Cerebellar cortex (tissue), 1 donor: ENCODE results near the gene KLHDC8A.

Experiments
- DNase-seq: peaks from one replicate; pipeline ENCODE4 v3.0.0-alpha.2; 2015; ENCODE audit warnings: low spot score

The KLHDC8A gene

DNA sequence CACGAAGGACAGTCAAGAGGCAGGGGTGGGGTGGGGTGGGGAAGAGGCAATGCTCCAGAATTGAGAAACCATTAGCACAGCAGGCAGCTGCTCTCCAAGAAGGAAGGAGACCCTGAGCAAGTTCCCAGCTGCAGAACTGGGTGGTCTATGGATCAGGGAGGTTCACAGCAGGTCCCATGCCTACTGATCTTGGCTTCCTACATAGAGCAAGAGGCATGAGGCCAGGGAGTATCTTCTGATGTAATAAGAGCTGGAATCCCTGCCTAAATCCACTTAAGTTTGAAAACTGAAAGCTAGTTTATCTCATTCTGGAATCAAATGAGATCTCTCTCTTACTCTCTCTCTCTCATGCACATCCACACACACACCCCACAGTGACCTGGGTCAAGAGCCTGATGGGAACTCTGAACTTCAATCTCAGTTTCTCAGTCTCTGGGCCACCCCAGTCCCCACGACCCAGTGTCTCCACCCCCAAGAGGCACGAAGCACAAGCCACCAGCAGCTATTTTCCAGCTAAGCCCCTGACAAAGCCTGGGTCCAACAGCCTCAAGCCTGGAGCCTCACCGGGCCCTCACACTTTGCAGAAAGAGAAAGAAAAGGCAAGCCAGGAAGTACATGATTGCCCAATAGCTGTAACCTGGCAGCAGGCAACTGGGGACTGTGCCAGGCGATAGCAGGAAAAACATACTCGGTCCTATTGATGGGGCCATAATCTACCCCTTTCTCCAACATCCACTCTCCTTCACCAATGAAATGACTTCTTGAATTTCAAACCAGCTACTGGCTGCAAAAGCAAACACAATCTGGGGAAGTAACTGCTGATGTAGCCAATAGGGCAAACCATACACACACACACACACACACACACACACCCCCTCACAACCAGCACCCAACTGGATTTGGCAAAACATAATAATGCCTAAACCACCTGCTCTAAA lies 37.4 kb downstream of the KLHDC8A start:
- peak; percentile 64 for DNase-seq

DNA sequence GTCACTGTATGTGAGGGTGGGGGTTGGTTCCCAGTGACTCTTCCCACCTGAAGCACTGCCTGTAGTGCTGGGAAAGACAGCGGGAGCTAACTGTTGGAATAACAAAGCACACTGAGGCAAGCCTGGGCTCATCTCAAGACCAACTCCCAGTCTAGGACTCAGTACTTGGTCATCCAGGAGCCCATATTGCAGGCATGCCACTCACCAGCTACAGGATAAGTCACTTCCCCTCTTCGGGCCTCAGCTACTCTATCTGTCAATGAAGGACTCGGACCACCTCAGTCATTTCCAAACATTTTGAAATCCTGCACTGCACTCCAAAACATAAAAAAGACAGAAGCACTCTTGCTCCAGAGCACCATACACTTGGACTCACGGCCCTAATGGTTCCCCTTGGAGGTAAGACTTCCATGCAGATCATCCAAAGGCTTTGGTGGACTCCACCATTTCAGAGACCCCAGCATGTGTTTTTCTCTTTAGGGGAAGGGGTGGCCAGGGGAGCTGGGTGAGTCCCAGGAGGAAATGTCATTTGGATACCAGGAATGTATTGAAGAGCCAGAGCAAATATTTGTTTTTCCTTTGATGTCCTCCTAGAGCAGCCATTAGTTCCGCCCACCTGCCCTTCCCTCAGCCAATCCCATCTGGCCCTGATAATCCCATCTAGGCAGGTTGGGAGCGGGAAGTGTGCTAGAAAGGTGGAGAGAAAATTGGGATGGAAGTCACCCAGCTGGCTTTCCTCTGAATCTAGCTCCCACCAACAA lies 38.3 kb downstream of the KLHDC8A start:
- DNase-seq: peak; percentile 52

DNA sequence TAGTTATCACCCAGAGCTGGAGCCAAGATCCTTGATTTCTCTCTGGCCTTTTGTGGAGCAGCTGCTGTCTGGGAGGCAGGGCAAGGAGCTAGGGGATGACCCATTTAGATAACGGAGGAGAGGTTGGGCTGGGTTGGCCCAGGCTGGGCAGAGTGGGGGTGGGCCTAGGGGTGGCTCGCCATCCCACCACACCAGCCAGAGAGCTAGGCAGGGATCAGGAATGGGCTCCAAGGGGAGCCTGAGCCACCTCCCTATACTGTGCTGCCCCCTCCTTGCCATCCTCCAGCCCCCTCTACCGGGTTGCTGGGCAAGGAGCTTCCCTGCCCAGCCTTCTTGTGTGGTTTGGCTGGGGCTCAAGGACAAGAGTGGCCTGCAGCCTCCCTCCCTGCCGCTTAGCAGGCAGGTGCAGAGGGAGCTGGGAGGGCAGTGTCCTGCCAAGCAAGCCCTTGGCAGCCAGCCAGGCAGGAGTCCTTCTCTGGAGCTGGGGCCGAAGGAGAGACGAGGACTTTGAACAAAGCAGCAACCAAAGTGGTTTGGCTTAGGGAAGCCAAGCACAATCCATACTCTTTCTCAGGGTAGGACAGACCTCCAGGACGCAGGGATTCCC lies 39.3 kb downstream of the KLHDC8A start:
- peak; percentile 94 for DNase-seq

DNA sequence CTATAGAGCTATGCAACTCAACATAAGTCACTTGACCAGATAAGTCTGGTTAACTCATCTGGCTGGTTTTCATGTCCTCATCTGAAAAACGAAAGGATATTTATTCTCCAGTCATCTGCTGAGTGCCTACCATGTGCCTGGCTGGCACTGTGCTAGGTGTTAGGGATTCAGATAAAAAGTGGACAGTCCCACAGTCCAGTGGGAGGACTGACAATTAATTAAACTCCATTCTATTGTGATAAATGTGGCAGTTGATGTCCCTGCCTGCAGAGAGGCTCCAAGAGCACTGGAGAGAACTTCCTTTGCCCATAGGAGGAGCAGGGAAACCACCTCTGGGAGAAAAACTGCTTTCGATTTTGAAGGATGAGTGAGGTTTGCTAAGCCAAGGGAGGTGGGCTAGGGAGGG lies 40.6 kb downstream of the KLHDC8A start:
- peak; percentile 42 for DNase-seq

DNA sequence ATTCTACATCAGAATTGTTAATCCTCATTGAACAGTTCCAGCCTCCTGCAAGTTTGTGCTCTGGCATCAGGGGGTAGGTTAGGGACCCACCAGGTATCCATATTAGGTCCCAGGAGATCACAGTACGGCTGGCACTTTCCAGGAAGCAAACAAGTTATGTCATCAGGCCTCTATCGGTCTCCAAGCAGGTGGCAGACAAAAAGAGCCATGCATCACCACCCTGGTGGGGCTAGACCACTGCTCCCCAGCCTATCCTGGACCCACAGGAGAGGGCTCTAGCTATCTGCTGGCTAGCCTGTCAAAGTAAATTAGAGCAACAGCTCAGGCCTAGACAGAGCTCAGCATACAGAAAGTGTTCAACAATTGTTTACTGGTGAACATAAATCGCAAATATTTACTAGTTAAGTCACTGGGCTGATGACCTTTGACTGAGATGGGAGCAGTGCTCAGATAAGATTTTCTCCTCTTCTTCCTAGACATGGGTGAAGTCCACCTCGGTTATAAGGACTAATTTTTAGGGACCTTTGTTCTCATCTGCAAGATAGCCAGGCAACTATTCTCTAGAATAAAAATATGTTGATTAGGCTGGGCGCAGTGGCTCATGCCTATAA lies 41.6 kb downstream of the KLHDC8A start:
- DNase-seq: no peak

DNA sequence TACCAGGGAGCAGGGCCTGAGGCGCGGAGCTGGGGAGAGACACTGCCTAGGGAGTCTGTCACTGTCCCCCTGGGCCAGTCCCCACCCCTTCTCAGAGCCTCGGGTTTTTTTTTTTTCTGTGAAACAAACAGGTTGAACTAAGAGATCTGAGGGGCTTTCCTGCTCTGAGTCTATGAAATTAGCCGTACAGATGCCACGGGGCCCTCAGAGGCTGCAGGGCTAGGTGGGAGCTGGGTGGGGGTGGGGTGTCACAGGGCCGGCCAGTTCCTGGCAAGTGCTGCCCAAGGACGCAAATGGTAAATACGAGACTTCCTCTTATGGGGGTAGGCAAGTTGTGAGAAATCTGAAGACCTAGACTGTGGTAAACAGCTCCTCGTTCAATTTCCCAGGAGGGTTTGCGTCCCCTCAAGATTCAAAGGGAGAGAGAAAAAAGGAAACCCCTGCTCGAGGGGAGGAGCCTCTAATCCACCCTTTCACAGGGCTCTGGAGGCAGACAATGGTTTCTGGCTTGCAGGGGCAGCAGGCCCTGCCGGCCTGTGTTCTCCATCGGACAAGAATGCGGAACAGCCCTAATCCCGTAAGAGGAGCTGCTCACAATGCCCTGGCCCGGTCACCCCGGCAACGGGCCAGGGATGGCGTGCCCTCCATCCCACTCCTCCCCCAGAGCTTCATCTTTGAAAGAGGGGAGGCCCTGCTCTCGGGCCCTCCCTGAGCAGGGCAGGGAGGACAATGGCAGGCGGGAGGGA lies 43.0 kb downstream of the KLHDC8A start:
- DNase-seq: peak; percentile 43

DNA sequence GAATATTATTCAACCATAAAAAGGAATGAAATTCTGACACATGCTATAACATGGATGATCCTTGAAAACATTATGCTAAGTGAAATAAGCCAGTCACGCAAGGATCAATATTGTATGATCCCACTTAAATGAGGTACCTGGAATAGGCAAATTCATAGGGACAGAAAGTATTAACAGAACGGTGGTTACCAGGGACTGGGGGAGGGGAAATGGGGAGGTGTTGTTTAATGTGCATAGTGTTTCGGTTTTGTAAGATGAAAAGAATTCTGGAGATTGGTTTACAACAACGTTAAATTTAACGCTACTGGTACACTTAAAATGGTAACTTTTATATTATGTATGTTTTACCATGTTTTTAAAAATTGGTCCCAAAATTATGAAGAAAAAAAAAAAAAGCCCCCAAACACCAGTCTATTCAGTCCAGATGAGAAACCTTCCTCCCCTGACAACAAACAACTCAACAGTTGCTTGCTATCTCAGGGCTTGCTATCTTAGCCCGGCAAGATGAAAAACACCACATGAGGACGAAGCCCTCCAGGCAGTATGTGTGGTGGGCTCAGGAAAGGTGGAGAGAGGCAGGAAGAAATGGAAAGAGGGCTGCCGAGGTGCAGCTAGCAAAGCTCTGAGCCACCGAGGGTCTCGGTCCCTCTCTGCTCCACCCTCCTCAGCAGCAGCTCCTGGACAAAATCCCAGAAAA lies 43.7 kb downstream of the KLHDC8A start:
- DNase-seq: no peak

DNA sequence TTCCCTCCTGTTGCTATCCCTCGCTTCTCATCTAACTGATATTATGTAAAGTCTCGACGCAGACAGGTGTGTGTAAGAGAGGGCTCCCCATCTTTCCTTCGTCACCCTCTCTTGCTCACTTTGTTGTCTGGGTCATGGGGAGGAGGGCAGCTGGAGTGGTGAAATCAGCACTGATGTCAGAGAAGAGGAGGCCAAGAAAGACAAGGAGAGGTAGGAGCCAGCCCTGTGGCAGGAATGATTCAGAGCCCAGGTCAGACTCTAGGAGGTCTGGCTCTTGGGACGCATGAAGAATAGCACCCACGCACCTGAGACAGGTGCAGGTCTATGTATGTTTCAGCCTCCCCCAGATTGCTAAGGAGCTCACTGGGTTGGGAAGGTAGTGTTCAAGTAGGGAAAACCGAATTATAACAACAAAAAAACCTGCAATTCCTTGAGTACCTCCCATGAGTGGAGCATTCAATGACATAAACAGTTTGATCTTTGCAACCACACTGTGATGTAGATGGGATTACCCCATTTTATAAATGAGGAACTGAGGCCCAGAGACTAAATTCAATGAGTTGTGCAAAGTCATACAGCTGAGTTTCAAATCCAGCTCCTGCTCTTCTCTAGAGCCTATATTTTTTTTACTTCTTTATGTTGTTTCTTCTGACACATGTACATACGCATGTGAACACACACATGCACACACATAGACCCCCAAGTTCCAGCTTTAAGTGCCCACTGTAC lies 45.6 kb downstream of the KLHDC8A start:
- no peak for DNase-seq

DNA sequence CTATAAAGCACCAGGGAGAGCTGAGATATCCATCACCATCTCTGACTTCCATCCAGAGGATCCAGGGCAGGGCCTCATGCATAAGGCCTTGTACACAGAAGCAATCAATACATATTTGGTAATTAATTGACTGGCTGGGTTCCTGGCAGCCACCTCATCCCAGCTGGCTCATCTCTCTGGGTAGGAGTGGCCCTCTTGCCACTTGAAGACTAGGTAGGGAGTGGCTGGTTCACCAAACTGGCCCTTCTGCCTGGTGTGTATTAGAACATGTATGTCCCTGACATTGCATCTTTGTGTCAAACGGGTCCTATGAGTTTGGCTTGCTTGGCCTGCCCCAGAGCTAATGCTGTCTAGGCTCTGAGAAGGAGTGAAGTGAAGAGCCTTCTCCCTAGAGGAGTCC lies 47.0 kb downstream of the KLHDC8A start:
- no peak for DNase-seq

DNA sequence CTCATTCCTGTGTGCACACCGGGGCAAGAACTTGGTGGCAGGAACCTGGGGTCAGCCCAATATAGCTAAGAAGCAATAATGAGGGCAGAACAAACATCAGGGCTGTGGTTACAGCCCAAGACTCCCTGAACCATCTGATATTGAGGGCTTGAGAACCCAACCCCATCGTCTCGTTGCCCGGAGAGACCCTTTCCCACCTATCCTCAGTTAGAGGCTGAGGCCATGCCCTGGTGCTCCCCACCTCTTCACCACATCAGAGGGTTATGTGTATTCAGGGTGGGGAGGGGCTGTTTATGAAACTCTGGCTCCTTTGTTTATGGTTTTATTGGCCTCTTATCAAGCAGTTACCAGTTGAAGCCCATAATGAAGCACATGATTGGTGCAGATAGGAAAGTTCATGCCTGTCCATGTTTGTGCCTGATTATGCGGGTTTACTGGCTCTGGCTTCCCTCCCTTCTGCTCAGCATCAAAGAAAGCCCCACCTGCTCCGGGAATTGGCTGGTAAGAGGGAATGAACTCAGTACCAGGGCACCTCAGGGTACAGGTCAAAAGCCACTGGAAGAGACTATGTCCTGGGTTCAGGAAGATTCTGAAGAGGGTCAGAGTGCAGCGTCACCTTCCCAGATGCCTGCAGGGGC lies 49.7 kb downstream of the KLHDC8A start:
- no peak for DNase-seq

DNA sequence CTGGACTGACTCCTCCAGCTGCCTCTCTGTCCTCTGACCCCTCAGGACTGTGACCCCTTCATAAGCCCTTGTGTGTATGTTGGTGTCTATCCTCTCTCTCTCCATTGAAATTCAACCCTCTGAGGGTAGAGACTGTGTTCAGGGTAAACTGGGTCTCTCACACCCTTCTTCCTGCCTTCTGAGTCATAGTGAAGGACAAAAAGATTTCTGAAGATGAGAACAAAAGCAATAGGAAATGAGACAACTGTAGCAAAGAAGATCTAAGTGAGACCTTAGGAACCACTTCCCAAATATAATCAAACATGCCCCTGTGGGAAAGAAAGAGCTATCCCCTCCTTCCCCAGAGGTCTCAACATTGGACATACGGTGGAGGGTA lies 52.0 kb downstream of the KLHDC8A start:
- no peak for DNase-seq

DNA sequence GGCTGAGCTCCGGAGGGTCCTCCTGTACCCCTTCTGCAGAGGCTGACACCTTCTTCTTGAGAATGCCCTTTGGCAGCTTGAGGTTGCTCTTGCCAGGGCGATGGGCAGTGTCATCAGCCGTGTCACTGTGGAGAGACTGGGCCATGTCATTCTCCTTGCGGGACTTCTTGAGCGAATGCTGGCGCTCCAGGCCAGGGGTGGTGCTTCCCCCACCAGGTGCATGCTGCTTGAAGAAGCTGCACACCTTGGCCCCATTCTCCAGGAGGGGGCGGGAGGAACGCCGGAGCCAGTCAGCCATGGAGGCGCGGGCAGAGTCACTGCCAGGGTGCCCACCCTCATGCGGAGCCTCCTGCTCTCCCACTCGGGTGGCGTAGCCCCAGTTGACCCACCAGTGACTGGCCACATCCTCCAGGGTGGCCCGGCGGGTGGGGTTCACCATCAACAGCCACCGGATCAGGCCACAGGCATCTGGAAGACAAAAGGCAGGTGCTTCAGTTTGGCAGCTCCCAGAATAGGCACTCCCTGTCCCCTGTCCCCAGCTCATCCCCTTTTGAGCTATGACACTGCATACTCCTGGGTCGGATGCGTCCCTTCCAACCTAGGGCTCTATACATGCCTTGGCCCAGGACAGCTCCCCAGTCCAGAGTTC lies 52.6 kb downstream of the KLHDC8A start:
- DNase-seq: no peak

DNA sequence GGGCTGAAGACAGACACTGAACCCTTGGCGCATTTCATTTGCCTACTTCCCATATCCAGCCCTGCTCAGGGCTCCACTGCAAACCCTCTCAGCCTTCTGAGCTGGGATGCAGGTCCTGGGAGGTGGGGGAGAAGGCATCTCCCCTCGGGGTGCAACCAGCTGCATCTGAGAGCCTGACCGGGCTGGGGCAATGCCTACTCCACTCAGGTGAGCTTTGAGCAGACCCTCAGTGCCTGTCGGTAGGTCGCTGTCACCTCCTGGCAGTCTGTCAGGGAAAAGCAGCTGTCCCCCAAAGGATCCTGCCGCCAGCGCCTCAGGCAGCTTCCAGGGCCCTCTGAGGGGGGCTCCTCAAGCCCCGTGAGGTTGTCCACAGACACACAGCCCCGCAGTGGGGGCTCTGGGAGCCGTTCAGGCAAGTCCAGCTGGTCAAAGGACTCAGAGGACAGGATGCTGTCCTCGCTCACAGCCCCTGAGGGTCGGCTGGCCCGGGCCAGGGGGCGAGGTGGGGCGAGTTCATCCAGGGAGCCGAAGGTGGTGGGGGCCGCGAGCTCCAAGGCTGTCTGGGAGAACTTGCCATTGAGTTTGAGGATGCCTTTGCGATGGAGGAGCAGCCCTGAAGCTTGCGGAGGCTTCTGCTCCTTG lies 53.4 kb downstream of the KLHDC8A start:
- no peak for DNase-seq

DNA sequence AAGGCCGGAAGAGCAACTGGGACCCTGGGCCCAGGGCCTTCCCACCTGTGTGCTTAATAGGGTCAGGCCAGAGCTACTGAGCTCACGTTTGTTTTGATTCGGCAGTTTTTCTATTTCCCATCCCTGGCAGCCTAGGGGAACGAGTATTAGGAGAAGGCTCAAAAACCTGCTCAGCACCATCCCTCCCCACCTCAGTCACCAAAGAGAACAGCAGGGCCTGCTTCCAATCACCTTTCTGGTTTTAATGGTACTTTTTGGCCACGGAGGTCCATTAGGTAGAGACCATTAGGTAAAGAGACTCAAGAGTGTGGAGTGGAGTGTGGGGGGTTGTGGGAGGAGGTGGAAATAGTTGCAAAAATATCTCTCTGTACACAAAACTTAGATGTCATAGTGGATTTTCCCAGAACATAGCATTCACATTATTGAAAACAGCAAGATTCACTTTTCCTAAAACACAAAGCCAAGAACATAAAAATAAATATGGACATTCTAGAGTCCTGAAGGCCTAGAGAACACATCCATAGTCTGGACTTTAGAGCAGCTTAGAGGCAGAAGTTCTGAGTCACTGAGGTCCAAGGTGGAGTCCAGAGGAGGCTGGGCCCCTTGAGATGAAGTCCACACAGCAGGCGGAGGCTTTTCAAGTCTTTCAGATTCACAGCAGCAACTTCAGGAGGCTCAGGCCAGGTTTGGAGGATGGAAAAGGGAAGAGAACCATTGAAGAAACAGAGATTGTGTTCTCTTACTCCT lies 54.7 kb downstream of the KLHDC8A start:
- no peak for DNase-seq

DNA sequence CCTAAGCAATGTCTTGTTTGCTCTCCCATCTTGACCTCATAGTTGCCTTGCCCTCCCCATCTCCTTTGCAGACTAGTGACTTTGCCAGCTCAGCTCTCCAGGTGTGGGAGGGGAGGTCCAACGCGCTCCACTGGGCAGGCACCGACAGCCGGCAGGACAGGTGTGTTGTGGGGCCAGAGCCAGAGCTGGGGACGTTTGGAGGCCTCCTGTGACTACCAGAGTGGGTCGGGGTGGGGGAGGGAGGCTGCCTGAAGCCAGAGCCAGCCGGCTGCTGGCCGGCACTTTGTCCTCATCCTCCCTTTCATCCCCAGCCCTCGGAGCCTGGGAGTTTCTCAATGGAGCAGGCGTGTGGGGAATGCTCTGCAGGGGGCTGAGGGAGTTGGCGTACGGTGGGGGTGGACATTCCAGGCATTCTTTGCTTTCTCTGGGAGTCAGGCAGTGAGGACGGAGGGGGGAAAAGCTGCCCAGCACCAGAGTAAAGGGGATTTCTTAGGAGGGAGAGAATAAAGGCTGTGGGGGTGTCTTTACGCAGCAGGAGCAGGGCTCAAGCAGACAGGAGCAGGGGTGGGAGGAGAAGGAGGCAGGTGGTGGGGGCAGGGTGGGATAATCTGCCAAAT lies 55.4 kb downstream of the KLHDC8A start:
- peak; percentile 82 for DNase-seq

DNA sequence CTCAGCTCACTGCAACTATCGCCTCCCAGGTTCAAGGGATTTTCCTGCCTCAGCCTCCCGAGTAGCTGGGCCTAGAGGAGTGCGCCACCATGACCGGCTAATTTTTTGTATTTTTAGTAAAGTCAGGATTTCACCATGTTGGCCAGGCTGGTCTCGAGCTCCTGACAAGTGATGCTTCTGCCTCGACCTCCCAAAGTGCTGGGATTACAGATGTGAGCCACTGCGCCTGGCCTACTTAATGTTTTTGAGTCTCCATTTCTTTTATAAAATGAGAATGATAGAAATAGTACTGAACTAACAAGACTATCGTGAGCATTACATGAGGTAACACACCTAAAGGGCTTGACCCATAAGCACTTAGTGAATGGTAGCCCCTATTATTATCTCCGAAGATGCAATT lies 56.6 kb downstream of the KLHDC8A start:
- no peak for DNase-seq

DNA sequence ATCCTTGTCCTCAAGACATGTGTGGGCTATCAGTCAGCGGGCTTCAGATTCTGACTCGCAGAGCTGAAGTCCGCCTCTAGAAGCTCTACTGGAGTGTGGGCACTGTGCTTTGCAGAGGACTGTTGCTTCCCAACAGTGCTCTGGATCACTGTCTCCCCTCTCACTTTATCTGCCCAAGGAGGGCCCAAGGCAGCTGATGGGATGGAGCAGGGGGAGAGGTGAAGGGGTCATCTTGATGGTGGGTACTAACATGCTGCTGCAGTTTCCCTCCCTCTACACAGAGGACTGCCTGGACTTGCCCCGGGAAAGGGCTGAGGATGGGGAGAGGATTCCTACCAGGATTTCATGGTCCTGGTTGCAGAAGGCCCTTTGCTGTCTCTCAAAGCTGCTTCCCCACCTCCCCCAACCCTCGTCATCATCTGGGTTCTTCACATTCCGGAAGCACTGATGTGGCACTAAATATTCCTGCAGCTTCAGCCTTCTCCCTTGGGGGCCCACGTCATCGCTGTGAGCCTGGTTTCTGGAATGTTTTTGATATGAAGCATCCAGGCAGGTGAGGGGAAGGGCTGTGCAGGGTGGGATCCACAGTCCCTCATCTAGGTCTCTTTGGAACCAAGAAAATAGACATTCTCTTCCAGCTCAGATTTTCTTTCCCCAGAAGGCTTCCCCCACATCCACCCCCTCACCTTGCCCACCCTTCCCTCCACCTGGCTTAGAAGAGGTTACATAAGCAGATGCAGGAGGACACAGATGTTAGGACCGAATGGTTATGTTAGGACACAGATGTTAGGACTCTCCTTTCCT lies 58.3 kb downstream of the KLHDC8A start:
- DNase-seq: peak; percentile 87
